Tibial nerve (tissue), 4 donors: ENCODE measurements around the gene CDX1. TPM values are rescaled to one million over a fixed set of nuclear protein-coding genes. Genes with fewer than 3 reads are reported as not detected.

ENCODE experiments used
- DNase-seq, 2 donors: peaks; one replicate each; pipeline ENCODE4 v3.0.0-alpha.2; 2019; ENCODE audit warnings: low spot score in 2 of 2
- H3K27ac ChIP-seq, 4 donors: fragments of 200-600 bp; sonication (generic) in 3 of 4; one replicate each; pipeline ENCODE4 v1.5.1; 2017 to 2019; ENCODE audit warnings: mild to moderate bottlenecking in 1 of 4
- H3K27me3 ChIP-seq, 2 donors: fragments of 200-600 bp; sonication (generic) in 1 of 2; one replicate each; pipeline versions ENCODE4 v1.5.1 to v1.6.0; 2017 to 2019
- H3K36me3 ChIP-seq, 3 donors: fragments of 200-600 bp; sonication (generic); one replicate each; pipeline ENCODE4 v1.5.1; 2018 to 2019
- H3K4me1 ChIP-seq, 4 donors: fragments of 200-600 bp; sonication (generic) in 3 of 4; one replicate each; pipeline ENCODE4 v1.5.1; 2017 to 2019
- H3K4me3 ChIP-seq, 4 donors: fragments of 200-600 bp; sonication (generic) in 3 of 4; one replicate each; pipeline ENCODE4 v1.5.1; 2017 to 2019; ENCODE audit warnings: mild to moderate bottlenecking in 1 of 4, moderate library complexity in 1 of 4
- H3K9me3 ChIP-seq, 4 donors: fragments of 200-600 bp; sonication (generic) in 3 of 4; one replicate each; pipeline ENCODE4 v1.5.1; 2017 to 2019
- EP300 ChIP-seq, 2 donors: sonication (generic); formaldehyde crosslinking; IDR thresholded peaks; one replicate each; pipeline ENCODE4 v1.6.1; 2017; ENCODE audit warnings: antibody characterized with exemption in 2 of 2, mild to moderate bottlenecking in 1 of 2
- POLR2A ChIP-seq, 2 donors: fragments of 450-650 bp; IDR thresholded peaks; one replicate each; pipeline ENCODE4 v1.6.1; 2017; ENCODE audit warnings: antibody characterized with exemption in 2 of 2, mild to moderate bottlenecking in 2 of 2, moderate library complexity in 2 of 2
- WGBS, 2 donors: methylation state at CpG; one replicate each; pipeline ENCODE4 v1.1.5; 2018; 5-methylcytosine and 5-hydroxymethylcytosine counted together
- total RNA-seq, 4 donors: library from RNA; depleted of rRNA; stranded (reverse); fragments of >200 nt; gene quantifications; one replicate each; pipeline ENCODE4 v1.1.0, GENCODE V29; 2016
- TF ChIP-seq, protein P1 (sequence below), 5 experiments: fragments of 200-600 bp in 3 of 5; fragments of 450-650 bp in 2 of 5; sonication (generic) in 3 of 5; IDR thresholded peaks; one replicate each; pipeline ENCODE4 v1.5.1; 2016 to 2019; ENCODE audit warnings: antibody characterized with exemption in 5 of 5, mild to moderate bottlenecking in 3 of 5, moderate library complexity in 2 of 5

CDX1 gene
- total RNA-seq, 4 donors from 2014 or later: 0.22 to 2.5 TPM; not detected in 2

DNA sequence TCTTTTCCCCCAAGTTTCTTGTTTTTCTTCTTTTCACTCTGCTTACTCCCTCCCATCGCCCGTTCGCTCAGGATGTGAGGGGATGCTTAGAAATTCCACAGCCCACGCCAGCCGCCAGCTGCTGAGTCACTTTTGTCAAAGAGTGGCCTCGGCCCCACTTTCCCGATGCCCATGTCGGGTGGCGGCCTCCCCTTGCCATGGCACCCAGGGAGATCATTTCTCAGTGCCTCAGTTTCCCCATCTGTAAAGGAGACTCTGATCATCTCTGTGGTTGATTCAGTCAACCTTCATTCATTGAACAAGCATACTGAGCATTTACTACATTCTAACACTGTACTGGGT lies 10.6 kb upstream of the CDX1 start:
- TF ChIP-seq, protein P1, sequence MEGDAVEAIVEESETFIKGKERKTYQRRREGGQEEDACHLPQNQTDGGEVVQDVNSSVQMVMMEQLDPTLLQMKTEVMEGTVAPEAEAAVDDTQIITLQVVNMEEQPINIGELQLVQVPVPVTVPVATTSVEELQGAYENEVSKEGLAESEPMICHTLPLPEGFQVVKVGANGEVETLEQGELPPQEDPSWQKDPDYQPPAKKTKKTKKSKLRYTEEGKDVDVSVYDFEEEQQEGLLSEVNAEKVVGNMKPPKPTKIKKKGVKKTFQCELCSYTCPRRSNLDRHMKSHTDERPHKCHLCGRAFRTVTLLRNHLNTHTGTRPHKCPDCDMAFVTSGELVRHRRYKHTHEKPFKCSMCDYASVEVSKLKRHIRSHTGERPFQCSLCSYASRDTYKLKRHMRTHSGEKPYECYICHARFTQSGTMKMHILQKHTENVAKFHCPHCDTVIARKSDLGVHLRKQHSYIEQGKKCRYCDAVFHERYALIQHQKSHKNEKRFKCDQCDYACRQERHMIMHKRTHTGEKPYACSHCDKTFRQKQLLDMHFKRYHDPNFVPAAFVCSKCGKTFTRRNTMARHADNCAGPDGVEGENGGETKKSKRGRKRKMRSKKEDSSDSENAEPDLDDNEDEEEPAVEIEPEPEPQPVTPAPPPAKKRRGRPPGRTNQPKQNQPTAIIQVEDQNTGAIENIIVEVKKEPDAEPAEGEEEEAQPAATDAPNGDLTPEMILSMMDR (IDR thresholded peaks at IDR 0.05): no peak
- TF ChIP-seq POLR2A (IDR thresholded peaks at IDR 0.05): no peak
- peak in 1 of 2 donors; percentile 39 for TF ChIP-seq EP300 (IDR thresholded peaks at IDR 0.05)
- Histone ChIP-seq H3K27ac (peak overlapping the region; percentile 88 to 99 (median 95)), H3K27me3 (no peaks in the 10 kb centered on the region), H3K36me3 (peaks cover 0 to 9% (median 0%) of the 10 kb centered on the region in 3 donors), H3K4me3 (peak overlapping the region; percentile 53 to 70 (median 56)), H3K9me3 (no peaks in the 10 kb centered on the region), H3K4me1 (peaks cover 0 to 82% (median 39%) of the 10 kb centered on the region in 4 donors)
- WGBS, 2 donors: 0 to 1% methylated on average over 9 of the region's 9 CpGs
- DNase-seq: no peak

DNA sequence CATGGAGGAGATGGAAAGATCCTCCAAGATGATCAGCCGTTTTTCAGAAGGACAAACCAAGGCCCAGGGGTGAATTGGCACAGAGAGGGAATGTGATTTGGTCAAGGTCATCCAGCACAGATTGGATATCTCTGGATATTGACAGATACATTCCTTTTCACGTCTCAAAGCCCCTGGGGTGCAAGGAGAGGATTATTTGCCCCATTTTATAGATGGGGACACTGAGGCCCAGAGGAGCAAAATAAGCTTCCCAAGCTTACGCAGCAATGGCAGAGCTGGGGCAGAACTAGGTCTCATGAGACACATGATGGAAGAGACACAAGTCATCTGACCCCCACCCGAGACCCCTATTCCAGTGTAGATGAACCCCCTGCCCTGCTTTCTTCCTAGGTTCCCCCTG lies 10.0 kb upstream of the CDX1 start:
- DNase-seq: no peak
- Histone ChIP-seq H3K9me3 (no peaks in the 10 kb centered on the region), H3K4me3 (peak overlapping the region in 1 of 4 donors; percentile 70), H3K27ac (peak overlapping the region; percentile 88 to 99 (median 95)), H3K4me1 (peaks cover 0 to 82% (median 36%) of the 10 kb centered on the region in 4 donors), H3K27me3 (no peaks in the 10 kb centered on the region), H3K36me3 (peaks cover 0 to 9% (median 0%) of the 10 kb centered on the region in 3 donors)
- TF ChIP-seq, protein P1 (IDR thresholded peaks at IDR 0.05): no peak
- TF ChIP-seq POLR2A (IDR thresholded peaks at IDR 0.05) (no peak), EP300 (IDR thresholded peaks at IDR 0.05) (no peak)
- 70 to 79% methylated on average over 4 of the region's 4 CpGs for WGBS, 2 donors

DNA sequence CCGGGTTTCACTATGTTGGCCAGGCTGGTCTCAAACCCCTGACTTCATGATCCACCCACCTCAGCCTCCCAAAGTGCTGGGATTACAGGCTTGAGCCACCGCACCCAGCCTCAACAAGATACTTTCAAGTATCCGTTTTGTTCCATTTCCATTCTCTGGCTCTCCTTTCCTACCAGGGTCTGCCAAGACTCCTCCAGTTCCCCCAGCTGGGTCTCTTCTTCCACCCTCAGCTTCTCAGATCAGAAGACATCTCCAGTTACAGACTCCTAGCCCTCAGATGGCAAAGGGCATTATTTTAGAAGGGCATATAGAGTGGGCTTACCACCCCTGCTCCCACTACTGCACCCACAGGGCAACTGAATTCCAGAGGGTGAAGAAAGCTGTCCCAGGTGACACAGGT lies 9.4 kb upstream of the CDX1 start:
- H3K27me3 ChIP-seq: no peaks in the 10 kb centered on the region
- peak overlapping the region in 3 of 4 donors; percentile 68 to 99 (median 97) for H3K27ac ChIP-seq
- WGBS, 2 donors: 69% methylated on average over 3 of the region's 3 CpGs
- DNase-seq: no peak
- no peaks in the 10 kb centered on the region for H3K9me3 ChIP-seq
- TF ChIP-seq, protein P1 (IDR thresholded peaks at IDR 0.05): no peak
- TF ChIP-seq EP300 (IDR thresholded peaks at IDR 0.05) (no peak), POLR2A (IDR thresholded peaks at IDR 0.05) (no peak)
- H3K36me3 ChIP-seq: peaks cover 0 to 9% (median 0%) of the 10 kb centered on the region in 3 donors
- peaks cover 0 to 82% (median 33%) of the 10 kb centered on the region in 4 donors for H3K4me1 ChIP-seq
- no peak overlapping the region for H3K4me3 ChIP-seq

- Histone ChIP-seq H3K27me3 (no peaks in the 10 kb centered on the region), H3K4me1 (peaks cover 0 to 77% (median 24%) of the 10 kb centered on the region in 4 donors), H3K4me3 (no peak overlapping the region), H3K27ac (peak overlapping the region; percentile 34 to 99 (median 82)), H3K36me3 (peaks cover 0 to under 1% (median 0%) of the 10 kb centered on the region in 3 donors), H3K9me3 (no peaks in the 10 kb centered on the region)
- DNase-seq: no peak
- no peak for TF ChIP-seq EP300 (IDR thresholded peaks at IDR 0.05)
- TF ChIP-seq, protein P1 (IDR thresholded peaks at IDR 0.05): no peak
- no peak for TF ChIP-seq POLR2A (IDR thresholded peaks at IDR 0.05)
- 28 to 46% methylated on average over 9 to 12 of the region's 12 CpGs for WGBS, 2 donors
Measured at GRCh38 chr5:150158170-150158949, 8.2 kb upstream of the CDX1 start.

GRCh38 chr5:150159031-150159430 lies 7.5 kb upstream of the CDX1 start:
- Histone ChIP-seq H3K27me3 (no peaks in the 10 kb centered on the region), H3K36me3 (no peaks in the 10 kb centered on the region), H3K9me3 (no peaks in the 10 kb centered on the region), H3K27ac (peak overlapping the region; percentile 46 to 99 (median 82)), H3K4me1 (peaks cover 0 to 77% (median 20%) of the 10 kb centered on the region in 4 donors), H3K4me3 (no peak overlapping the region)
- TF ChIP-seq POLR2A (IDR thresholded peaks at IDR 0.05): no peak
- DNase-seq: no peak
- 72 to 74% methylated on average over 6 of the region's 6 CpGs for WGBS, 2 donors
